Measurements from ENCODE around the gene NARS2.

Gene NARS2

GRCh38 chr11:78562398-78562797 is 12.3 kb downstream of the NARS2 start:
- Histone ChIP-seq H3K27ac (ENCODE audit: low read depth, low read length, poor library complexity, severe bottlenecking) (no peak overlapping the region), H3K4me2 (ENCODE audit: low read length) (no peak overlapping the region), H4K20me1 (ENCODE audit: insufficient read depth, low read length) (no peaks in the 10 kb centered on the region), H2AFZ (ENCODE audit: low read length) (no peak overlapping the region), H3K9ac (ENCODE audit: low read length) (no peak overlapping the region), H3F3A (ENCODE audit: insufficient read depth, low read length) (no peaks in the 10 kb centered on the region), H3K4me1 (ENCODE audit: insufficient read depth, low read length, severe bottlenecking) (peaks cover 20% of the 10 kb centered on the region), H3K9me3 (ENCODE audit: low read length) (no peaks in the 10 kb centered on the region), H3K36me3 (ENCODE audit: insufficient read depth, low read length) (peaks cover 43% of the 10 kb centered on the region; the same call in 1 of the 2 replicates), H3K4me3 (ENCODE audit: low read depth, low read length, poor library complexity, severe bottlenecking) (no peak overlapping the region), H3K27me3 (ENCODE audit: insufficient read depth, low read length) (no peaks in the 10 kb centered on the region), H3K79me2 (ENCODE audit: insufficient read depth, low read length) (no peaks in the 10 kb centered on the region), H3K9me2 (ENCODE audit: low read depth, low read length) (no peaks in the 10 kb centered on the region)
- TF ChIP-seq EZH2 (IDR thresholded peaks at IDR 0.05; ENCODE audit: borderline replicate concordance, low read length): no peak
- no peak for TF ChIP-seq CTCF (IDR thresholded peaks at IDR 0.05; ENCODE audit: low read length)

GRCh38 chr11:78560826-78561484 is 13.7 kb downstream of the NARS2 start:
- Histone ChIP-seq H3F3A (ENCODE audit: insufficient read depth, low read length) (no peaks in the 10 kb centered on the region), H3K9ac (ENCODE audit: low read length) (no peak overlapping the region), H3K79me2 (ENCODE audit: insufficient read depth, low read length) (no peaks in the 10 kb centered on the region), H2AFZ (ENCODE audit: low read length) (no peak overlapping the region), H3K4me1 (ENCODE audit: insufficient read depth, low read length, severe bottlenecking) (peaks cover 14% of the 10 kb centered on the region), H4K20me1 (ENCODE audit: insufficient read depth, low read length) (no peaks in the 10 kb centered on the region), H3K4me2 (ENCODE audit: low read length) (no peak overlapping the region), H3K27me3 (ENCODE audit: insufficient read depth, low read length) (no peaks in the 10 kb centered on the region), H3K9me2 (ENCODE audit: low read depth, low read length) (no peaks in the 10 kb centered on the region), H3K36me3 (ENCODE audit: insufficient read depth, low read length) (peaks cover 45% of the 10 kb centered on the region), H3K4me3 (ENCODE audit: low read depth, low read length, poor library complexity, severe bottlenecking) (no peak overlapping the region), H3K27ac (ENCODE audit: low read depth, low read length, poor library complexity, severe bottlenecking) (no peak overlapping the region), H3K9me3 (ENCODE audit: low read length) (no peaks in the 10 kb centered on the region)
- TF ChIP-seq EZH2 (IDR thresholded peaks at IDR 0.05; ENCODE audit: borderline replicate concordance, low read length): no peak
- TF ChIP-seq CTCF (IDR thresholded peaks at IDR 0.05; ENCODE audit: low read length): no peak

GRCh38 chr11:78560153-78560552 is 14.5 kb downstream of the NARS2 start:
- peaks cover 14% of the 10 kb centered on the region for H3K4me1 ChIP-seq (ENCODE audit: insufficient read depth, low read length, severe bottlenecking)
- no peaks in the 10 kb centered on the region for H3K79me2 ChIP-seq (ENCODE audit: insufficient read depth, low read length)
- no peaks in the 10 kb centered on the region for H3K9me3 ChIP-seq (ENCODE audit: low read length)
- H3K4me3 ChIP-seq (ENCODE audit: low read depth, low read length, poor library complexity, severe bottlenecking): no peak overlapping the region
- no peak overlapping the region for H3K27ac ChIP-seq (ENCODE audit: low read depth, low read length, poor library complexity, severe bottlenecking)
- H3K27me3 ChIP-seq (ENCODE audit: insufficient read depth, low read length): no peaks in the 10 kb centered on the region
- TF ChIP-seq CTCF (IDR thresholded peaks at IDR 0.05; ENCODE audit: low read length) (no peak), EZH2 (IDR thresholded peaks at IDR 0.05; ENCODE audit: borderline replicate concordance, low read length) (no peak)
- H3K9ac ChIP-seq (ENCODE audit: low read length): no peak overlapping the region
- no peak overlapping the region for H3K4me2 ChIP-seq (ENCODE audit: low read length)
- peaks cover 44% of the 10 kb centered on the region for H3K36me3 ChIP-seq (ENCODE audit: insufficient read depth, low read length)
- H4K20me1 ChIP-seq (ENCODE audit: insufficient read depth, low read length): no peaks in the 10 kb centered on the region
- no peak overlapping the region for H2AFZ ChIP-seq (ENCODE audit: low read length)
- H3F3A ChIP-seq (ENCODE audit: insufficient read depth, low read length): no peaks in the 10 kb centered on the region
- no peaks in the 10 kb centered on the region for H3K9me2 ChIP-seq (ENCODE audit: low read depth, low read length)
